Measurements from ENCODE around the gene SEMA5A.

DNA sequence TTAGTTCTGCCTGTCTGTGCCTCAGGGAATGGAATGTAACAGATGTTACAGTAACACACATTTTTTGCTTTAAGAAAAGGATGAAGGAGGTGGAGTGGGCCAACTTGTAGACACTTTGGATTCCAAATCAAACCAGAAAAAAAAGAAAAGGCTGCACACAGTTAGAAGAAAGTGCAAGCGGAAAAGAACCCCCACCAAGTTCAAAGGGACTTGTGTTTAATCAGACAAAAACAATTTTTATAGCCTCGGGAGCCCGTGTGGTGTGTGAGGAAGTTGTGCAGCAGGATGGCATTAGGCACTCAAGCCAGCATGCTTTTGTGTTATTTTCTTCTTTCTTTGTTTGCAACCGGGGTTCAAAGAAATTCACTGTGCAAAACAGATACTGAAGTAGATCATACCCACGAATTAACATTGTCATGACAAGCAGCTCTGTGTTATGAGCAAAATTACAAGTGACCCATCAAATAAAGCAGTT lies 189.5 kb downstream of the SEMA5A start:
- TF ChIP-seq, protein P1, sequence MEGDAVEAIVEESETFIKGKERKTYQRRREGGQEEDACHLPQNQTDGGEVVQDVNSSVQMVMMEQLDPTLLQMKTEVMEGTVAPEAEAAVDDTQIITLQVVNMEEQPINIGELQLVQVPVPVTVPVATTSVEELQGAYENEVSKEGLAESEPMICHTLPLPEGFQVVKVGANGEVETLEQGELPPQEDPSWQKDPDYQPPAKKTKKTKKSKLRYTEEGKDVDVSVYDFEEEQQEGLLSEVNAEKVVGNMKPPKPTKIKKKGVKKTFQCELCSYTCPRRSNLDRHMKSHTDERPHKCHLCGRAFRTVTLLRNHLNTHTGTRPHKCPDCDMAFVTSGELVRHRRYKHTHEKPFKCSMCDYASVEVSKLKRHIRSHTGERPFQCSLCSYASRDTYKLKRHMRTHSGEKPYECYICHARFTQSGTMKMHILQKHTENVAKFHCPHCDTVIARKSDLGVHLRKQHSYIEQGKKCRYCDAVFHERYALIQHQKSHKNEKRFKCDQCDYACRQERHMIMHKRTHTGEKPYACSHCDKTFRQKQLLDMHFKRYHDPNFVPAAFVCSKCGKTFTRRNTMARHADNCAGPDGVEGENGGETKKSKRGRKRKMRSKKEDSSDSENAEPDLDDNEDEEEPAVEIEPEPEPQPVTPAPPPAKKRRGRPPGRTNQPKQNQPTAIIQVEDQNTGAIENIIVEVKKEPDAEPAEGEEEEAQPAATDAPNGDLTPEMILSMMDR (IDR thresholded peaks at IDR 0.05; ENCODE audit: insufficient read depth, low read length) = no peak
- no peak for TF ChIP-seq POLR2AphosphoS5 (IDR thresholded peaks at IDR 0.05; ENCODE audit: low read depth)
